Measurements from ENCODE around the gene RAB1B. TPM values are rescaled to one million over a fixed set of nuclear protein-coding genes. Genes with fewer than 3 reads are reported as not detected.

The RAB1B gene
- total RNA-seq, 1 donor from 2014 or later: 152 TPM

- H3K4me3 ChIP-seq (ENCODE audit: low read depth, low read length): no peak overlapping the region
- peak; percentile 100 for TF ChIP-seq CTCF (conservative IDR thresholded peaks at IDR 0.05; ENCODE audit: low read depth, low read length)
- peak; percentile 67 for DNase-seq (ENCODE audit: low read depth)
Measured at GRCh38 chr11:66222358-66223149, 45.9 kb upstream of the RAB1B start.

- DNase-seq (ENCODE audit: low read depth): no peak
- no peak for TF ChIP-seq CTCF (conservative IDR thresholded peaks at IDR 0.05; ENCODE audit: low read depth, low read length)
- no peak overlapping the region for H3K4me3 ChIP-seq (ENCODE audit: low read depth, low read length)
Measured at GRCh38 chr11:66224226-66224855, 44.1 kb upstream of the RAB1B start.

GRCh38 chr11:66225066-66225465 lies 43.4 kb upstream of the RAB1B start:
- no peak overlapping the region for H3K4me3 ChIP-seq (ENCODE audit: low read depth, low read length)
- TF ChIP-seq CTCF (conservative IDR thresholded peaks at IDR 0.05; ENCODE audit: low read depth, low read length): no peak
- DNase-seq (ENCODE audit: low read depth): no peak

DNA sequence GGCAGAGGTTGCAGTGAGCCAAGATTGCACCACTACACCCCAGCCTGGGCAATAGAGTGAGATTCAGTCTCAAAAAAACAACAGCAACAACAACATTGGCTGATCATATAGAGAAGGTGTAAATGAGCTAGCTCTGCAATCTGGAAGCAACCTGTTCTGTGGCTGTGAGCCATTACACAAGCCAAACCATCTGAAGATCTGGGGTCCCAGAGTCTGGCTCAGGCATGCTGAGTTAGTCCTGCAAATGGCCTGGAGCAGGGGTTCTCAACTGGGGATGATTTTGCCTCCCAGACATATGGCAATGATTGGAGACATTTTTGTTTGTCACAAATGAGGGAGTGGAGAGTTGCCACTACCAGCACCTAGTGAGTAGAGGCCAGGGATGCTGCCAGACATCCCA lies 42.3 kb upstream of the RAB1B start:
- DNase-seq (ENCODE audit: low read depth): no peak
- no peak for TF ChIP-seq CTCF (conservative IDR thresholded peaks at IDR 0.05; ENCODE audit: low read depth, low read length)
- no peak overlapping the region for H3K4me3 ChIP-seq (ENCODE audit: low read depth, low read length)

DNA sequence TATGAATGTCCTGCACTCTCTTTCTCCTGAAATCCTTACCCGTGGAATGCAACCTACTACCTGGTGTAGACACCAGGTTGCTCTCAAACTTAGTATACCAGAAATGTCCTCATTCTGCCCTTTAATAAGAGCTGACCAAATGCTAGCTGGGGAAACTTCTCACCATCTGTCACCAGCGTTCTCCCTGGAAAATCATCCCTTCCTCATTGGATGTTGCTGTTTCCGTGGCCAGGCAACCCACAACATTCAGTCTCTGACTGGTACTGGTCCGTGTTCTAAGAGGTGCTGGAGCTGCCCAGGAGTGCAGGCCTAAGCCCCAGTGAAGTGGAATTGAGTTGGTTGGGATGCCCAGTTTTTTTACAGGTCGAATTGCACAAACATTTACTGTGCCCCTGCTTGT lies 40.7 kb upstream of the RAB1B start:
- H3K4me3 ChIP-seq (ENCODE audit: low read depth, low read length): no peak overlapping the region
- TF ChIP-seq CTCF (conservative IDR thresholded peaks at IDR 0.05; ENCODE audit: low read depth, low read length): no peak
- DNase-seq (ENCODE audit: low read depth): no peak

GRCh38 chr11:66228521-66228920 lies 39.9 kb upstream of the RAB1B start:
- TF ChIP-seq CTCF (conservative IDR thresholded peaks at IDR 0.05; ENCODE audit: low read depth, low read length): no peak
- DNase-seq (ENCODE audit: low read depth): no peak
- H3K4me3 ChIP-seq (ENCODE audit: low read depth, low read length): no peak overlapping the region
